ENCODE measurements around the gene IL17RE.

- no peak for TF ChIP-seq CTCF (IDR thresholded peaks at IDR 0.05; ENCODE audit: poor library complexity, severe bottlenecking)
- TF ChIP-seq POLR2AphosphoS5 (IDR thresholded peaks at IDR 0.05), result no peak
- no peak for TF ChIP-seq MXI1 (conservative IDR thresholded peaks at IDR 0.05; ENCODE audit: poor library complexity, severe bottlenecking)
- TF ChIP-seq SMC3 (conservative IDR thresholded peaks at IDR 0.05; ENCODE audit: poor library complexity), result no peak
- TF ChIP-seq EZH2 (IDR thresholded peaks at IDR 0.05; ENCODE audit: borderline replicate concordance, insufficient read depth, low read length, poor library complexity, severe bottlenecking), result no peak
- TF ChIP-seq EP300 (conservative IDR thresholded peaks at IDR 0.05; ENCODE audit: poor library complexity, severe bottlenecking), result no peak
- TF ChIP-seq, protein P1, sequence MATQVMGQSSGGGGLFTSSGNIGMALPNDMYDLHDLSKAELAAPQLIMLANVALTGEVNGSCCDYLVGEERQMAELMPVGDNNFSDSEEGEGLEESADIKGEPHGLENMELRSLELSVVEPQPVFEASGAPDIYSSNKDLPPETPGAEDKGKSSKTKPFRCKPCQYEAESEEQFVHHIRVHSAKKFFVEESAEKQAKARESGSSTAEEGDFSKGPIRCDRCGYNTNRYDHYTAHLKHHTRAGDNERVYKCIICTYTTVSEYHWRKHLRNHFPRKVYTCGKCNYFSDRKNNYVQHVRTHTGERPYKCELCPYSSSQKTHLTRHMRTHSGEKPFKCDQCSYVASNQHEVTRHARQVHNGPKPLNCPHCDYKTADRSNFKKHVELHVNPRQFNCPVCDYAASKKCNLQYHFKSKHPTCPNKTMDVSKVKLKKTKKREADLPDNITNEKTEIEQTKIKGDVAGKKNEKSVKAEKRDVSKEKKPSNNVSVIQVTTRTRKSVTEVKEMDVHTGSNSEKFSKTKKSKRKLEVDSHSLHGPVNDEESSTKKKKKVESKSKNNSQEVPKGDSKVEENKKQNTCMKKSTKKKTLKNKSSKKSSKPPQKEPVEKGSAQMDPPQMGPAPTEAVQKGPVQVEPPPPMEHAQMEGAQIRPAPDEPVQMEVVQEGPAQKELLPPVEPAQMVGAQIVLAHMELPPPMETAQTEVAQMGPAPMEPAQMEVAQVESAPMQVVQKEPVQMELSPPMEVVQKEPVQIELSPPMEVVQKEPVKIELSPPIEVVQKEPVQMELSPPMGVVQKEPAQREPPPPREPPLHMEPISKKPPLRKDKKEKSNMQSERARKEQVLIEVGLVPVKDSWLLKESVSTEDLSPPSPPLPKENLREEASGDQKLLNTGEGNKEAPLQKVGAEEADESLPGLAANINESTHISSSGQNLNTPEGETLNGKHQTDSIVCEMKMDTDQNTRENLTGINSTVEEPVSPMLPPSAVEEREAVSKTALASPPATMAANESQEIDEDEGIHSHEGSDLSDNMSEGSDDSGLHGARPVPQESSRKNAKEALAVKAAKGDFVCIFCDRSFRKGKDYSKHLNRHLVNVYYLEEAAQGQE (IDR thresholded peaks at IDR 0.05; ENCODE audit: borderline replicate concordance), result no peak
Measured at GRCh38 chr3:9951598-9951961, 48.9 kb downstream of the IL17RE start.

All from neural cell (in vitro differentiated cells).